ENCODE measurements around the gene ATP6V0B. TPM values are rescaled to one million over a fixed set of nuclear protein-coding genes. Genes with fewer than 3 reads are reported as not detected.

The ATP6V0B gene
- total RNA-seq, 4 donors from 2014 or later = 68.1 to 122 (median 98.2) TPM

- 98% methylated on average over 3 of the region's 3 CpGs for WGBS
- Histone ChIP-seq H3K36me3 (peaks cover 7 to 72% (median 67%) of the 10 kb centered on the region in 4 donors), H3K9me3 (no peaks in the 10 kb centered on the region)
These were observed 9.4 kb upstream of the ATP6V0B start for GRCh38 chr1:43965316-43965715.

GRCh38 chr1:43968348-43968948, 6.3 kb upstream of the ATP6V0B start:
- no peak overlapping the region for H3K4me3 ChIP-seq
- TF ChIP-seq POLR2A (IDR thresholded peaks at IDR 0.05; ENCODE audit: low read depth) (no peak), EP300 (IDR thresholded peaks at IDR 0.05) (no peak), POLR2AphosphoS5 (IDR thresholded peaks at IDR 0.05) (no peak), CTCF (IDR thresholded peaks at IDR 0.05) (no peak)
- intact Hi-C loops (cut with DNase I) = no loop called here
- 86% methylated on average over 6 of the region's 6 CpGs for WGBS
- peaks cover 4 to 64% (median 55%) of the 10 kb centered on the region in 4 donors for H3K36me3 ChIP-seq
- H3K27ac ChIP-seq (replicated peaks in 1 of 4) = no peak overlapping the region
- H3K4me1 ChIP-seq = peaks cover 12 to 24% (median 22%) of the 10 kb centered on the region in 4 donors
- H3K27me3 ChIP-seq = no peaks in the 10 kb centered on the region
- H3K9me3 ChIP-seq = no peaks in the 10 kb centered on the region
- DNase-seq (ENCODE audit: extremely low spot score) = no peak

More at GRCh38 chr1:43965316-43965715, 9.4 kb upstream of the ATP6V0B start:
- H3K27ac ChIP-seq (replicated peaks in 1 of 4) = no peak overlapping the region
- H3K27me3 ChIP-seq = no peaks in the 10 kb centered on the region
- intact Hi-C loops (cut with DNase I) = no loop called here
- TF ChIP-seq POLR2A (IDR thresholded peaks at IDR 0.05; ENCODE audit: low read depth) (no peak), POLR2AphosphoS5 (IDR thresholded peaks at IDR 0.05) (no peak), EP300 (IDR thresholded peaks at IDR 0.05) (no peak), CTCF (IDR thresholded peaks at IDR 0.05) (no peak)
- no peak for DNase-seq (ENCODE audit: extremely low spot score)
- peaks cover 2 to 9% (median 7%) of the 10 kb centered on the region in 4 donors for H3K4me1 ChIP-seq
- no peak overlapping the region for H3K4me3 ChIP-seq

- H3K4me1 ChIP-seq = peaks cover 21 to 32% (median 31%) of the 10 kb centered on the region in 4 donors
- no peaks in the 10 kb centered on the region for H3K9me3 ChIP-seq
- no peak for DNase-seq (ENCODE audit: extremely low spot score)
- TF ChIP-seq EP300 (IDR thresholded peaks at IDR 0.05) (no peak), POLR2A (IDR thresholded peaks at IDR 0.05; ENCODE audit: low read depth) (no peak), POLR2AphosphoS5 (IDR thresholded peaks at IDR 0.05) (no peak), CTCF (IDR thresholded peaks at IDR 0.05) (no peak)
- intact Hi-C loops (cut with DNase I) = no loop called here
- H3K27me3 ChIP-seq = no peaks in the 10 kb centered on the region
- peak overlapping the region; percentile 79 to 95 (median 82) for H3K4me3 ChIP-seq
- no peak overlapping the region for H3K27ac ChIP-seq (replicated peaks in 1 of 4)
- 50% methylated on average over 7 of the region's 7 CpGs for WGBS
- peaks cover 4 to 54% (median 47%) of the 10 kb centered on the region in 4 donors for H3K36me3 ChIP-seq
These were observed 5.4 kb upstream of the ATP6V0B start for GRCh38 chr1:43969416-43969745.

GRCh38 chr1:43969746-43970466, 4.9 kb upstream of the ATP6V0B start, which contains the start of gene DPH2:
TSS of gene DPH2 (plus strand) at chr1:43970010. CDS start at chr1:43970176, 166 bp downstream.
- TF ChIP-seq CTCF (IDR thresholded peaks at IDR 0.05) = peak; percentile 10 to 24 (median 22)
- TF ChIP-seq EP300 (IDR thresholded peaks at IDR 0.05) = no peak
- peak; percentile 21 to 70 for TF ChIP-seq POLR2AphosphoS5 (IDR thresholded peaks at IDR 0.05)
- no peak for TF ChIP-seq POLR2A (IDR thresholded peaks at IDR 0.05; ENCODE audit: low read depth)
- Histone ChIP-seq H3K4me1 (peaks cover 21 to 34% (median 31%) of the 10 kb centered on the region in 4 donors), H3K27me3 (no peaks in the 10 kb centered on the region), H3K36me3 (peaks cover 4 to 50% (median 43%) of the 10 kb centered on the region in 4 donors), H3K4me3 (peak within 1 kb of the TSS; percentile 79 to 95 (median 82)), H3K27ac (replicated peaks in 1 of 4) (peak within 1 kb of the TSS; percentile 46 to 69 (median 62)), H3K9me3 (no peaks in the 10 kb centered on the region)
- intact Hi-C loops (cut with DNase I) = no loop called here
- peak; percentile 99 for DNase-seq (ENCODE audit: extremely low spot score)
- 0% methylated on average over 39 of the region's 47 CpGs for WGBS

Data from esophagus muscularis mucosa (tissue), 4 donors.